ENCODE data around the gene PEX13.

GRCh38 chr2:61013382-61013781 lies 4.1 kb upstream of the PEX13 start:
- no peak for TF ChIP-seq GATA2 (IDR thresholded peaks at IDR 0.05; ENCODE audit: low read depth, low read length)
- no peak for TF ChIP-seq GATA3 (IDR thresholded peaks at IDR 0.05; ENCODE audit: low read depth, low read length)

Data from SH-SY5Y (cell line).